Renal cortical epithelial cell (primary cell): ENCODE measurements around the gene APOH. TPM values are rescaled to one million over a fixed set of nuclear protein-coding genes. Genes with fewer than 3 reads are reported as not detected.
A peak's percentile ranks its signal among the peaks of the same experiment; 100 is the strongest.

Experiments
- DNase-seq: peaks from one replicate; pipeline ENCODE4 v3.0.0-alpha.2; 2011; ENCODE audit warnings: low read depth
- total RNA-seq: library from RNA; depleted of rRNA; stranded (reverse); fragments of >200 nt; gene quantifications from 2 replicates; pipeline ENCODE4 v1.2.3, GENCODE V29; 2014

Gene APOH
- total RNA-seq, 1 donor from 2014 or later, result 0.10 TPM

DNA sequence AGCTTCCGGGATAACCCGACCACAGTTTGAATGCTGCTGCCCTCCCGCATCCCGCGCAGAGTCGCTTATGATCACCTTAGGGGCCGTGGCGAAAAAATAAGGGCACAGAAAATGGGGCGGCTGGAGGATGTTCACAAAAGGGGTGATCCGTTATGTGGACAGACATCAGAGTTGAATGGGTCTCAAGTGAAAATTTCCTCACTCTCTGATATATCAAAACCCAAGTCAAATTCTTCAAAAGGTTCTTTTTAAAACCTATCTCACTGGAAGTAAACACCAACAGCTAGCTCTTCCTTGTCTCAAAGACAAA is 36.9 kb downstream of the APOH start:
- DNase-seq, result peak; percentile 9

GRCh38 chr17:66191593-66192377 is 37.4 kb downstream of the APOH start, which contains the start of gene CEP112:
Gene CEP112 (minus strand): TSS chr17:66192133.
- DNase-seq, result peak; percentile 29

DNA sequence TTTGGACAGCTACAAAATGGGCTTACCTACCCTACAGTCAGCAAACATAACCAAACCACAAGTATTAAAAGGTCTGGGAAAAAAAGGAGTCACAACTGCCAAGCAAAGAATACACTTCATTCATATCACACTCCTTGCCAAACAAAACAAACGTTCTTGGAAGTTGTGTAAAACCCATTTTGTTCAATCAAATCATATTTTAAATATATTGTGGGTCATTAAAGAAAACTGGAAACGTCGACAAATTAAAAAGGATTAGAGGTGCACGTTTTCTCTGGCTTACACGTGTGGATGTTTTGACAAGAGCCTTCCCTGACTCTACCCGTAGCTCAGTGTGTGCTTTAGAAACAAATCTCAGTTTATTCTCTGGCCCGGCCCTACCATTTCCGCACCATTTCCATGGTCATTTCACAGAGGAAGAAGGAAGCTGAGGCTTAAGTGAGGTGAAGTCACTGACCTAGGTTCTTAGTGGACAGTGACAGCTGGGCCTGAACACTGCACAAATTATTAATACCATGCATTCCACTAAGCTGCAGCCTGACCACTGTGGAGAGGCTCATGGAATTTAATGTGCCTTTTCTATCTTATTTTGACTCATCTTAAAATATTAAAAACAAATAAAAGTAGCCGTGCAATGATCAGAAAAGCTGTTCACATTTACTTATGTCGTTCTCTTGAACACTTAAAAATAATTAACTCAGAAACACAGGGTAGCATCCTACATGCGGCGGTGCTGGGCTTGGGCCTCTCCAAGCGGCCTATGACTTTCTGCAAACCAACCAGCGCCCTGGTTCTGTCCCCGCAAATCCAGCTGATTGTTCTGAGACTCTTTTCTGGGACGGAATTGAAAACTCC is 38.2 kb downstream of the APOH start:
- DNase-seq, result peak; percentile 19

DNA sequence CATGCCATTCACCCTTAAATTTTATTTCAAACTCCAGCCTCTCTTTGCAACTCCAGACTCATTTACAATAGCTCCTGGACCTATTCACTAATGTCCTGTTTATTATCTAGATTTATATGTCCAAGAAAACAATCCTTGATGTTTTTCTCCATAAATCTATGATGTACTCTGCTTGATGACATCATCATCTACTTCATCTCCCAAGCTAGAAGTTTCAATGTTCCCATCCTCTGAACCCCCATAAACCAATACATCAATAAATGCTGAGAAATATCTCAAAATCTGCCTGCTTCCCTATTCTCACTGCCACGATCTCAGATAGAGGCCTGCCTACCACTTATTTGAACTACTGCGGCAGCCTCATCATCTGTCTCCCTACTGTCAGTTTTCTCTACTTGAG is 41.5 kb downstream of the APOH start:
- DNase-seq, result no peak

- DNase-seq, result peak; percentile 18
Observed at GRCh38 chr17:66185862-66186261, 43.4 kb downstream of the APOH start.

DNA sequence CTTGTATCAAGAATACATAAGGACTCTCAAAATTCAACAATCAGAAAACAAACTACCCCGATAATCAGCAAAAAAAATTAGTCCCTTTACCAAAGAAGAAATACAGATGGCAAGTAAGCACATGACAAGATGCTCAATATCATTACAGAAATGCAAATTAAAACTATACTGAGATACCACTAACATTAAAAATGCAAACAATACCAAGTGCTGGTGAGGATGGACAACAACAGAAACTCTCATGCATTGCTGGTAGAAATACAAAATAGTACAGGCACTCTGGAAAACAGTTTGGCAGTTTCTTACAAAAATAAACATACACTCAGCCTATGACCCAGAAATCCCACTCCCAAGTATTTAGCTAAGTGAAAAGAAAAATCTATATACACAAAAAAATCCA is 44.8 kb downstream of the APOH start:
- no peak for DNase-seq

- DNase-seq, result no peak
Observed at GRCh38 chr17:66183529-66183928, 45.7 kb downstream of the APOH start.

DNA sequence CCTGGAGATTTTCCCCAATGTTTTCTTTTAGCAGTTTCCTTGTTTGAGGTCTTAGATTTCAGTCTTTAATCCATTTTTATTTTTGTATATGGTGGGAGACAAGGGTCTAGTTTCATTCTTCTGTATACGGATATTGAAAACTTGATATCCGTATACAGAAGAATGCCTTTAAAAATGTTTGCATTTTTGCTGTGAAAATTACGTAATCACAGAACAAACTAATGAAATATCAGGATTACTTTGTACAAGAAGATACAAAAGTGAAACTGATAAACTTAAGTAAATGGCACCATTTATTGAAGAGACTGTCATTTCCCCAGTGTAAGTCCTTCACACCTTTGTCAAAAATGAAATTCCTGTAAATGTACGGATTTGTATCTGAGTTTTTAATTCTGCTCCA is 50.6 kb downstream of the APOH start:
- no peak for DNase-seq

- DNase-seq, result no peak
Observed at GRCh38 chr17:66177048-66177447, 52.2 kb downstream of the APOH start.

DNA sequence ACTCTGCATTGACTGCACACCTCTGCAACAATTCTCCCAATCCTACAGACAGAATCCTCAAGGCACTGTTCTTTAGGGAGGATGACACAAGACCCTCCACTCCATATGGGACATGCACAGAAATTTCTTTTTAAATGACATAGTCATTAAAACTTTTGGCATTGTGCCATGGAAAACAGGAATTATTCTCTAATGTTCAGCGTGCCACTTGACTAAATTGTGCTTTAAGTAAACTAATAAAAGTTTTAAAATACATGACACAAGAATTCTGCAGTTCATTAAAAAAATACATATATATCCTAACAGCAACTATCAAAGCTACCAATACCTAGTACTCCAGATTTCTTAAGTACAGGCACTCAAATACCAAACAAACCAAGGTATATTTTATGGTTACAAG is 53.3 kb downstream of the APOH start:
- DNase-seq, result no peak

DNA sequence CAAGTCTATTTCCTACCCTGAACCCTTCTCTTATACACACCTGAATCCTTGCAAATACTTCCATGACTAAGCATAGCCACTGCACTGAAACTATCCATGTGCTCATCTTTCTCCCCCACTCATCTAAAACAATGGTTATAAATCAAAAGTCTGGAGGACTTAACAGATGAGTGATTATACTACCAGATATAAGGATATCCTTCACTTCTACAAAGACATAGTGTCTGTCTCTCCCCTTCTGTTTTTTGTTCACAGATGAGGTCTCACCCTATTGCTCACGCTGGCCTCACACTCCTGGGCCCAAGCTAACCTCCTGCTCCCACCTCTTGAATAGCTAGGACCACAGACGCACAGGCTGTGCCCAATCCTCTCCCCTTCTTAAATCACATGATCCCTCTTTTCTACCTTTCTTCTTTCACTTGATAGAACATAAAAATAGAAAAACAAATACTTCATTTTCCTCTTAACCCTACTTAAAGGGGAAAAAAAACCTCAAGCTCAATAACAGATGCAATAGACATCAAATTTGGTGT is 56.5 kb downstream of the APOH start:
- DNase-seq, result peak; percentile 29

- DNase-seq, result no peak
Observed at GRCh38 chr17:66172144-66172543, 57.1 kb downstream of the APOH start.

DNA sequence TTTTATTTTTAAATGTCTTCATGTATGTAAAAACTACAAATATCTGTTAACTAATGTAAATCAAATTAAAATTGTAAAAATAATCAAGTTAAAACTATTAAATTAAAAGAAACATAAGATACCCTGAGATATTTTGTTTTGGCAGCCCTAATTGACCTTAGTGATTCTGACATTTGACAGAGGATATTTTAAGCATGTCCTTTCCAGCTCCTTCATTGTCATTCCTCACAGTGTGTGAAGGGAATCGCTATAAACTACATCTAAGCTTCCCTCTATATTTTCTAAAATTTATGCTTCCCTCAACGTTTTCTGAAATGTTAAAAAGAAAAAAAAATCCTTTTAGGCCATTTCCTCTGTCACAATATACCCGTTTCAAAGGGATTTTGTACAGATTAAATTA is 57.5 kb downstream of the APOH start:
- DNase-seq, result no peak

- no peak for DNase-seq
Observed at GRCh38 chr17:66171172-66171571, 58.0 kb downstream of the APOH start.

- DNase-seq, result no peak
Observed at GRCh38 chr17:66169839-66170238, 59.4 kb downstream of the APOH start.

GRCh38 chr17:66167189-66167815 is 61.9 kb downstream of the APOH start:
- no peak for DNase-seq

GRCh38 chr17:66165537-66166123 is 63.6 kb downstream of the APOH start:
- peak; percentile 53 for DNase-seq

Other genes starting within 250 kb of the APOH start
- gene CEP112, start 37.3 kb downstream of the APOH start, total RNA-seq, result 15.3 and 27.0 TPM in 2 replicates
- gene PRKCA, start 73.2 kb upstream of the APOH start, total RNA-seq, result 7.3 and 31.9 TPM in 2 replicates